HT-29 (cell line): ENCODE measurements around the gene SEMA4D. TPM values are rescaled to one million over a fixed set of nuclear protein-coding genes. Genes with fewer than 3 reads are reported as not detected.

ENCODE experiments used
- DNase-seq: peaks from one replicate; pipeline ENCODE4 v3.0.0-alpha.2; 2015; ENCODE audit warnings: low spot score
- total RNA-seq: library from RNA; depleted of rRNA; stranded (reverse); fragments of >200 nt; shearing (Covaris generic); gene quantifications from 2 replicates; pipeline ENCODE4 v1.2.3, GENCODE V29; 2014

The SEMA4D gene
- total RNA-seq, 1 experiment from 2014 or later: 18.5 TPM

GRCh38 chr9:89388084-89388867 is 109.6 kb downstream of the SEMA4D start:
- no peak for DNase-seq

- no peak for DNase-seq
These were observed 110.6 kb downstream of the SEMA4D start for GRCh38 chr9:89387197-89387849.

GRCh38 chr9:89386797-89387196 is 111.1 kb downstream of the SEMA4D start:
- no peak for DNase-seq

- no peak for DNase-seq
These were observed 111.7 kb downstream of the SEMA4D start for GRCh38 chr9:89386206-89386605.

DNA sequence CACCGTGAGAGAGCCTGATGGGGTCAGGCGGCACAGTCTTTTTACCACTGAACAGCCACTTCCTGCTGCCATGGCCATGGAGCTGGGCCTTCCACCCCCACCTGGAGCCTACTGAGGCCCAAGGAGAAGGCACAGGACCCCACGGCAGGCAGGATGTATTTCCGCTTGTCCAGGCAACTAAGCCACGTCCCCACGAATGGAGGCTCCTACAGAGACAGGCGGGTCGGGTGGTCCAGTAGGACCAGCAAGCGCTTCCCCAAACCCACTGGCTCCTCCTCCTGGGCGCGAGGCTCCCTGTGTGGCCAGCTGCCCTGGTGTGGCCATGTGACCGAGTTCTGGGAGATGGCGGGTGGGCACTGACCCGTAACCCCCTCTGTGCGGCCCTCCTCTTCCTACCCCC is 113.1 kb downstream of the SEMA4D start:
- DNase-seq: no peak

DNA sequence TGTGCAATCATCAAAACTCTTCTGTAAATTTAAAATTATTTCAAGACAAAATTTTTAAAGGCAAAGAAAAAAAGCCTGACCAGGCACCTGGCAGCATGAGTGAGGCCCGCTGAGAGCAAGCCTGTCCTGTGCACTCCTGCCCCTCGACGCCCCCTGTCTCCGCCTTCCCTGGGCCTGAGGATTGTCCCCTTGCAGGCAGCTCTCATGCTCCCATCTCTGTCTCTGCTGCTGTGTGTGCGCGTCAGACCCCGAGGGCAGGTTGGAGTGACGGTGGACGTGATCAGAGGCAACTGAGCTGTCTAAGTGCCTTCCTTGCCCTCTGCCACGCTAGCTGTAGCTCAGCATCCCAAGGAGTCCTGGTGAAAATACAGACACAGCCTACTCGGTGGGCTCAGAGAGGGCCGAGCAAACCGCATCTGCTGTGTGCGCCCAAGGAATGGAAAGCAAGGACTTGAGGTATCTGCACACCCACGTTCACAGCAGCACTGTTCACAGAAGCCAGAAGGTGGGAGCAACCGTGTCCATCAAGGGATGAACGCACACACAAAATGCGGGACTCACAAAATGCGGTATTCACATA is 114.1 kb downstream of the SEMA4D start:
- DNase-seq: no peak

DNA sequence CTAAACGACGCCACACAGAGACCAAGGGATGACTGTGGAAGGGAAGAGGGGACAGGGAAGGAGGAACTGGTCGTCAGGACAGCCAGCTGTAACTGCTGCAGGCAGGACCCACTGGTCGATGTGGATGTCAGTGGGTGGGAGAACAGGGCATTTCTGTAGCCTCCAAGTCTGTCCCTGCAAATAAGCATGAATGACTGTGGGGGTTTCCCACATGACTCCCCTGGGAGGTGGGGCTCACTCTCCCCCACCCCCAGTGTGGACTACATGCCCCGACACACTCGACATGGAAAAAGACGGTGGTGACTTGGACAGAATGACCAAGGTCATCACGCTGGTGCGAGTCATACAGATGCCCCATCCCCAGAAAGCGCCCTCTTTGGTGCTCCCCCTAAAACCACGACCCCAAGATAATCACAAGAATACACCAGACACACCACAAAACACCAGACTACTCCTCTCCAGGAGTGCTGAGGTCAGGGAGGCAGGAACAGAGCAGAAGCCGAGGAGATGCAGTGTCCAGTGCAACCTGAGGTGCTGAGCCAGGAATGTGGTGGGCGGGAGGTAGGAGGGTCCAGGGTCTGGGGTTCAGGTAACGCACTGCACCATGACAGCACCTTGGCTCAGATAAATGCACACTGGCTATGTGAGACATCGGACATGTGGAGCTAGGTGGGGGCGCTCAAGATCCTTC is 114.7 kb downstream of the SEMA4D start:
- no peak for DNase-seq

DNA sequence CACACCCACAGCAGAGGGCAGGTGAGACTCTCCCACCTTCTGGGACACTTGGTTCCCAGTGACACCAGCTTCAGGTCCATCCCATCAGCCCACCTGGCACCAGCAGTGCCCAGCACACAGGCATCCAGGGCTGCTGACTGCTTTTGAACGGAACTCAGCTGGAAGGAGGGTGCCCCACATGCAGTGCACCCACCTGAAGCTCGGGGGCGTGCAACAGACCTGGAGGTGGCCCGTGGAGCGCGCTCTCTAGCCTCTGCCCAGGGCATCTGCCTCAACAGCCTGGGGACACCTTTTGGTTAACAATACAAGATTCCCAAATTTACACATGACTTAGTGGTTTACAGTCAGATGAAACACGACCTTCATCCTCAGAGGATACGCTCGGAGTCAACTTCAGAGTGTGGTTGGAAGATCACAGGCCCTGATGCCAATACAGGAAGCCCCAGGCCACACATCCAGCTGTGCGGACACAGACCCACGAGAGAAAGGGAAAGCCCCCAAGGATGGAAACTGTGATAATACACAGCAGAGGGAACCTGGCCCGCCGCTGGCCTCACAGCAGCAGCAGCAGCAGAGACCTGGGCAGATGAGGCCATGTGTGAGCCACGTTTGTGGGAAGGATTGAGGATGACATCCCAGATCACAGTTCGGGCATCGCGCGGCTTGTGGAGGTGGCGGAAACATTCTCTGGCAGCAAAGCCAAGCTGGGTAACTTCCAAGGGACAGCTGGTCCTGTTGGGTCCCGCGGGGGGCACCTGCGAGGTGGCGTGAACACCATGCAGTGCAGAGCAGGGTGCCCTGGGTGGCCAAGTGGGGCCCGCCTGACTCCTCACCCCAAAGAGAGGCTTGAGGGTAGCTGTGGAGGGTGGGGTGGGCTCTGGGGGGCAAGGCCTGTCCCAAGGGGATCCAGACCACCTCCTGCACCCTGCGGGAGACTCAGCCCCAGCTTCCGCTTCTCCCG is 115.6 kb downstream of the SEMA4D start:
- no peak for DNase-seq

- no peak for DNase-seq
These were observed 116.7 kb downstream of the SEMA4D start for GRCh38 chr9:89381308-89381609.

DNA sequence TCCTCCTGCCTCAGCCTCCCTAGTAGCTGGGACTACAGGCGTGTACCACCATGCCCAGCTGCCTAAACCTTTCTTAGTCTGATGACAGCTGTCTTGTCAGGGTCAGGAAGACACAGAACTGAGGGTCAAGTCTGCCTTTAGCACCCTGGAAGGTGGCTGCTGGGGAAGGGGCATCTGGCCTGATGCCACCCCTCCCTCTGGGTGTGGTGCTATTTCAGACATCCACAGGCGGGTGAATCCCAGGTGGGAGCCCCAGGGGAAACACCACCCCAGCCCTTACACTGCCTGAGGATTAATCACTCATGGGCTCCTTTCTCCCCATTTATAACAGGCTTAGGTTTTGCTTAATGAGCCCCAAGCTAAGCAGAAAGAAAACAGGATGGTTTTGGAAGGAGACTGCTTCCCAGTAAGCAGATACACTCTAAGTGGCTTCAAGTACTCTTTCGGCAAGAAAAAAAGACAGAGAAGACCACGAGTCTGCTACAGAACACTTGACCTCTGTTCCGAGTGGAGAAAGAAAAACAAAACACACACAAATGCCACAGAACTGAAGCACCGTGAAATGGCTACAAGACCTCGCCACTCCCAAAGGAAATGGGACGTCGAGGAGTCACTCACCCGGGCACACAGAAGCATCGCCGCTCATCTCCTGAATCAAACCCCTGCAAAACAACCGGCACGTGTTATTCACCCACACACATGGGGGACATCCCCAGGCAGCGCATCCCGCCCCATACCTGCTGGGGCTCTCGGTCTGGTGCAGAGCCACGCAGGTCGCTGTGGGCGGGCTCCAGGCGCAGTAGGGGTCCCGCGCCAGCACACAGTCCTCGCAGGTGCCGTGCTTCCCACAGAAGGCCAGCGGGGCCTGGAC is 117.2 kb downstream of the SEMA4D start:
- no peak for DNase-seq

DNA sequence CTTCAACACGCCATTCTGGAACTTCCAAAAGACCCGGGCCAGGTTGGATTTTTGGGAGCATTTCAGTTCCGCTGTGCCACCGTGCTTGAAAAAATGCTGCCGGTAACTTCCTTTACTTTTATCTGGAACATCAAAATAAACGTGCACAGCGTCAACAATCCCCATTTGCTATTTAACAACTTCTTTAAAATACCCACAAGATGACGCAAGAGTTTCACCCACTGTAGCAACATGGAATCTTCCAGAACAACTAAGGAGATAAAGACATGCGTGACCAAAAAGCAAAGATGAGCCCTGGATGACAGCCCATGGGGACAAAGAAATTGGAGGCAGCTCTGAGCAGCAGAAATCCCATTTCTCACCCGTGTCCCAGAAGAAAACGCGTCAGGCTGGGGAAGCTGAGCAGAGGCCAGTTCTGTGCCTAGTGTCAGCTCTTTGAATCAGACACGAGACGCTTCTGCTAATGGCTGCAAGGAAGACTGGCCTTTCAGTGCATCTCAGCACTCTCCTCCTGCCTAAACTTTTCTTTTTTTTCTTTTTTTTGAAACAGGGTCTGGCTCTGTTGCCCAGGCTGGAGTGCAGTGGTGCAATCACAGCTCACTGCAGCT is 118.3 kb downstream of the SEMA4D start:
- no peak for DNase-seq

GRCh38 chr9:89379031-89379430 is 118.9 kb downstream of the SEMA4D start:
- DNase-seq: no peak

DNA sequence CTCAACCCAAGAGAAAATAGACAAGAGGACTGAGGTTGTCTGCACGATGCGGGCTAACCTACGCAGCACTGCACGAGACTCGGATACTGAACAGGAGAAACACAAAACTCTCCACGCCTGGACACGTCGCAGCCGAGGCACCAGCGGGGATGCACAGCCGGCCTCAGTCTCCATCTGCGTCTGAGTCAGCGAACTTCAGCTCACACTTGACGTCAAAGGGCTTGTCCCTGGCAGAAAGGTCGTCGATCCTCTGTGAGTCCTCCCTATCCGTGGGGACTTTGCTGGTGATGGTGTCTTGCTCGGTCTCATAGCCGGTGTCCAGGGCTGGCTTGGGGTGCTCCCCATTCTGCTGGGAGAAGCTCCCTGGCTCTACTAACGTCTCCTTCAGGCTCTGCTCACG is 119.4 kb downstream of the SEMA4D start:
- no peak for DNase-seq

DNA sequence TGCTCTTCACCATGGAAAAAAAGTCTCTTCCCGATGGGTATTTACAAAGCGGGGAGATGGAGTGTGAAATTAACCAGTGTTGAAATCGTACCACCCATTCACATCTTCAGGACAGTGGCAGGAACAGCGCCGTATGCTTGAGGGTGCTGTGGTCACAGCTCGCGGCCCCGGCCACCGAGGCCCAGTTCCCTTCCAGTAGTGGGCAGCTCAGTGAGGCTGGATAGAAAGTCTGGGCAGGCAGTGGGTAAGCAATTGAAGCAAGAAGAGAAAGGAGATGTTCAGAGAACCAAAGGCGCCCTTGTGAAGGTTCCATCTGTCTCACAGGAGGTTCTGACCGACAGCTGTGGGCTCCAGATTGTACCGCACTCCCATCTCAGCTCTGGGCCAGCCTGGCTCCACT is 120.5 kb downstream of the SEMA4D start:
- no peak for DNase-seq

DNA sequence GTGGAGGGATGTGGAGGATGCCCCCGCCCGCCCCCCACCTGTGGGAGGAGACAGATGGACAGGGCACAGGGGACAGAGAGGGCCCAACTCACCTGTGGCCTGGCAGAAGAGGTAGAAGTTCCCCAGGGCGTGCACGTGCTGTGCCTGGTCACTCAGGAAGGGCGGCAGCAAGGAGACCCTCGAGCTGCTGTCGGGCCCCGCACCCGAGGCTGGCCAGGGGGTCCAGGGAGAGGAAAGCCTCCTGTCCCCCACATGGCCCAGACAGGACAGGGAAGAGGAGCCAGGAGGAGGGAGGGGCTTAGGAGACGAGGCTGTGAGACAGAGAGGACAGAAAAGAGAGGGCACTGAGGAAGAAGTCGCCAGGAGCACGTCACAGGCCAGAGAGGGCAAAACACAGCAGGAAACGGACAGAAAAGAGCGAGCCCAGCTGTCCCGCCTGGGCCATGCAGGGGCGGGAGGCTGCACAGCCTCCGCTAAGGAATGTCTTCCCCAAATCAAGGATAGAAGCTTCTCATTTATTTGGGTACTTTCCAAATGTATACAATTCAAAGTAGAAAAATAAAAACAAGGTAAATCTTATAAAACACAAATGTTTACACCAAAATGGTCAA is 121.1 kb downstream of the SEMA4D start:
- no peak for DNase-seq

GRCh38 chr9:89376286-89376685 is 121.6 kb downstream of the SEMA4D start:
- no peak for DNase-seq

DNA sequence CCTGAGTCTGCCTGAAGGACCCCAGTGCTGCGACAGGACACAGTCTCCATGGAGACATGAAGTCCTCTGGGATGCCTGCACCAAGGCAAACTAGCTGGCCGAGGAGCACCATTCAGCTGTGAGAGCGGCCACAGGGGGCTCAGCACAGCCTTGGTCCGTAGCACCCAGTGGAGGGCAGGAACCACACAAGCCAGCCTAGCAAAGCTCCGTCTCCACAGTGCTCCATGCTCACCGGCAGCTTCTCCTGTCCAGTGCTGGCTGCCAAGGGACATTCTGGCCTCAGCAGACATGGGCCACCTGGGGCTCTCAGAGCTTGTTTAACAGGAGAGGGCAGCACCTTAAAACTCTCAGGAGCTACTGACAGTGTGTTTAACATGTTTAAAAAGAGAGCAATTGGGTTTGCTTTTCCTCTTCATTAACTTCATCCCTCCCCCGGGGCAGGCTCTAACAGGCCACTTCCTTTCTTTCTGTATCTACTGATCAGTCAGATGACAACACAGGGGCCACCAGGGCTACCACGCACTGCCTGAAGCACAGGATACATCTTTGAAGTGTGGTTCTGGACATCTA is 122.6 kb downstream of the SEMA4D start:
- DNase-seq: no peak

GRCh38 chr9:89374176-89374575 is 123.7 kb downstream of the SEMA4D start:
- DNase-seq: no peak

GRCh38 chr9:89372979-89373378 is 124.9 kb downstream of the SEMA4D start:
- no peak for DNase-seq
